Frontal cortex (tissue), 4 donors: ENCODE results near the gene TMEM52. TPM values are rescaled to one million over a fixed set of nuclear protein-coding genes. Genes with fewer than 3 reads are reported as not detected.
"Not testable (repeated sequence)": the region's sequence is repeated elsewhere in the genome, so short reads cannot be mapped to it uniquely, and the experiment has no call there.

ENCODE experiments used
- DNase-seq, 2 donors: peaks; one replicate each; pipeline ENCODE4 v3.0.0; 2012; ENCODE audit warnings: low spot score in 2 of 2
- FAIRE-seq: peaks from 2 replicates; lab custom pipeline; 2012; peaks lifted over from hg19 to GRCh38; lab: Jason Lieb, UNC
- total RNA-seq: library from RNA; depleted of rRNA; stranded (reverse); fragments of >200 nt; gene quantifications from one replicate; pipeline ENCODE4 v1.2.3, GENCODE V29; 2014
- donor health status: control.
- donor health status: control.
- donor health status: control.

TMEM52 gene
- total RNA-seq, 1 donor from 2014 or later = 1.6 TPM

DNA sequence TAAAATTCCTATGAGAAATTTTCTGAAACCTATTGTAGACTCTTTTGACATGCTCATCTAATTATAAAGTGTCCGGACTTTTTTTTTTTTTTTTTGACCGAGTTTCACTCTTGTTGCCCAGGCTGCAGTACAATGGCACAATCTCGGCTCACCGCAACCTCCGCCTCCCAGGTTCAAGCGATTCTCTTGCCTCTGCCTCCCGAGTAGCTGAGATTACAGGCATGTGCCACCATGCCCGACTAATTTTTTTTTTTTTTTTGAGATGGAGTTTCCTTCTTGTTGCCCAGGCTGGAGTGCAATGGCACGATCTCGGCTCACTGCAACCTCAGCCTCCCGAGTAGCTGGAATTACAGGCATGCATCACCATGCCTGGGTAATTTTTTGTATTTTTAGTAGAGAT, 35.2 kb downstream of the TMEM52 start:
- DNase-seq = not testable (repeated sequence)

GRCh38 chr1:1883092-1883873, 35.8 kb downstream of the TMEM52 start:
- no peak for FAIRE-seq
- DNase-seq = no peak

More for the DNA sequence above, 35.2 kb downstream of the TMEM52 start:
- FAIRE-seq = not testable (repeated sequence)

DNA sequence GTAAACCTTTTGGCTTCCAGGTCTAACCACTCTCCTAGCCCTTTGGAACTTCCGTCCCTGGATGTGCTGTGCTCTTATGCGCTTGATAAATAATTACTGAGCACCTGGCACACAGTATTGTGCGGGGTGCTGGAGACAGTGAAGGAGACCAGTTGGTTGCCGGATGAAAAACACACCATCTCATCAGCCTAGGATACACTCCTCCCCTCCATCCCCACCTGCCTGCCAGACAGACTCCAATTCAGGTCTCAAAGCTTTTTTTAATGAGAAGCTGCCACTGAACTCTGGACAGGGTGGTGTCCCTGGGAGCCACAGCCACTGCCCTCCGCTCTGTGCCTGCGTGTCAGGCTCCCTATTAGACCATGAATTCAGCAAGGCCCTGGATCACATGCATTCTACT, 37.4 kb downstream of the TMEM52 start:
- DNase-seq = no peak
- no peak for FAIRE-seq

- FAIRE-seq (no peak), DNase-seq (no peak)
Observed at GRCh38 chr1:1880617-1881312, 38.3 kb downstream of the TMEM52 start.

DNA sequence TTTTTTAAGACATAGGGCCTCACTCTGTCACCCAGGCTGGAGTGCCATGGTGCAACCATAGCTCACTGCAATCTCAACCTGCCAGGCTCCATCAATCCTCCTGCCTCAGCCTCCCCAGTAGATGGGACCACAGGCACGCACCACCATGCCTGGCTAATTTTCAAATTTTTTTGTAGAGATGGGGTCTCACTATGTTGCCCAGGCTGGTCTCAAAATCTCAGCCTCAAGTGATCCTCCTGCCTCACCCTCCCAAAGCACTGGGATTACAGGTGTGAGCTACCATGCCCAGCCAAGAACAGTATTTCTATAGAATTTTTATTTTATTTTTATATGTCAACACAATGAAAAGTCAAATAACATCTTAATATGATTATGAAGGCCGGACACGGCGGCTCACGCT, 39.1 kb downstream of the TMEM52 start:
- DNase-seq (no peak), FAIRE-seq (no peak)

DNA sequence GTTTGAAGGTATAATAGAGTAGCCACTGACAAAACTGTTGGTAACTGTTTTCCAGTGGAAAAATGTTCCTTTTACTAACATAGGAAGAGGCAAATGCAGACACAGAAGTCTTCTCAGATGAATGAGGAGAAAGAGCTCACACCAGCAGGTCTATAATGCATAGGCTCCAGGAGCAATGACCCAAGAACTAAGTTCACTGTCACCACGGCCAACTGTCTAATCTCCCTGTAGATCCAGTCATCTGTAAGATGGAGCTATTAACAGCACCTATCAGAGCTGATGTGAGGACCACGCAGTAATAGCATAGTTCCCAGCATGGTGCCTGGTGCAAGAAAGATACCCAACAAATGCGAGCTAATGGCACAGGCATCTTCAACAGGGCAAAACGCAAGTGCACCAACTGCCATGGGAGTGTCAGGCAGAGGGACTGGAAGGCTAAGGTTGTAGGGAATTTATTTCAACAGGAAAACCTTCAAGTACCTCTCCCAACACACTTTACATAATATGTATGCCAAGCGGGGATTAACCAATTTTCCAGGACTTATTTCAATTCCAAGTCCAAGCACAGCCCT, 41.1 kb downstream of the TMEM52 start:
- no peak for DNase-seq
- FAIRE-seq = no peak

GRCh38 chr1:1876335-1876930, 42.6 kb downstream of the TMEM52 start:
- FAIRE-seq (no peak), DNase-seq (no peak)

DNA sequence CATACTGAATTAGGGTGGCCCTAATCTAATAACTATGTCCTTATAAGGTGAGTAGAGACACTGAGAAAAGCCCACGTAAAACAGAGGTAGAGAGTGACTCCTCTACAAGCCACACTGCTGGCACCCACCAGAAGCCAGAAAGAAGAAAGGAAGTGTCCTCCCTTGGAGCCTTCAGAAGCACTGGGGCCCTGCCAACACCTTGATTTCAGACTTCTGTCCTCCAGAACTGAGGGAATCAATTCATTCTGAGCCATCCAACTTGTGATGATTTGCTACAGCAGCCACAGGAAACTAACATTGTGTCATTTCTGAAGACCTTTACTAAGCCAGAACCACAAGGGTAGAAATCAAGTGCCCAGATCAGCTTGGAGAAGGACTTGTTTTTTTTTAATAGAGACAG, 43.1 kb downstream of the TMEM52 start:
- FAIRE-seq (no peak), DNase-seq (no peak)

DNA sequence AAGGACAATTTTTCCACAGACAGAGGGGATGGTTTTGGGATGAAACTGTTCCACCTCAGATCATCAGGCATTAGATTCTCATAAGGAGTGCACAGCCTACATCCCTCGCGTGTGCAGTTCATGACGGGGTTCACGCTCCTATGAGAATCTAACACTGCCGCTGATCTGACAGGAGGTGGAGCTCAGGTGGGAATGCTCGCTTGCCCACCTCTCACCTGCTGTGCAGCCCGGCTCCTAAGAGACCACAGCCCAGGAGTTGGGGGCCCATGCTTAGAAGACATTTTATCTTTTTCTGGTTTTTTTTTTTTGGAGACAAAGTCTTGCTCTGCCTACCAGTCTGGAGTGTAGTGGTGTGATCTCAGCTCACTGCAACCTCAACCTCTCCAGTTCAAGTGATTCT, 44.2 kb downstream of the TMEM52 start:
- FAIRE-seq (no peak), DNase-seq (no peak)

- no peak for FAIRE-seq
- DNase-seq = no peak
Observed at GRCh38 chr1:1873186-1873585, 45.9 kb downstream of the TMEM52 start.

- FAIRE-seq (no peak), DNase-seq (no peak)
Observed at GRCh38 chr1:1872329-1872994, 46.6 kb downstream of the TMEM52 start.

DNA sequence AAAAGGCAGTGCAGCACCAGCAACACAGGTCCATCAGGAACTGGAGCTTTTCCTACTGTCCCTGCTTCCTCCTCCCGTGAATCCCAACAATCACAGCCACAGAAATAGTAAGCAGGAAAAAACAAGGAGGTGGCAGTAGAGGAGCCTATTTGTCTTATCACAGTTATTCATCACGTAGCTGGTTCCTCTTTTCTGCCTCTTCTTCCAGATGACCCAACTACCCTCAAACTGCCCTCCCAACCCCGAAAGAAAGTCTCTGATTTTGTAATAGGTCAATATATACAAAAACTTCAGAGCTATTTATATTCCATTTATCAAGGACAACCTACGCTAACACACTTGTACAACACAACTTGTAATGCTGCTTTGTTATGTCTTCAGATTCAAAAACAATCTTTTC, 49.6 kb downstream of the TMEM52 start:
- no peak for DNase-seq
- no peak for FAIRE-seq

Other genes starting within 250 kb of the TMEM52 start
- 54.6 TPM for gene SLC35E2B, start 226.5 kb downstream of the TMEM52 start, total RNA-seq
- gene CDK11A, start 194.9 kb downstream of the TMEM52 start, total RNA-seq = 18.3 TPM
- gene NADK, start 140.8 kb downstream of the TMEM52 start, total RNA-seq = 23.2 TPM
- 154 TPM for gene GNB1, start 28.2 kb downstream of the TMEM52 start, total RNA-seq
- not detected for gene CALML6, start 4.0 kb downstream of the TMEM52 start, total RNA-seq
- gene CFAP74, start 84.5 kb upstream of the TMEM52 start, total RNA-seq = 0.41 TPM
- gene GABRD, start 100.1 kb upstream of the TMEM52 start, total RNA-seq = 2.0 TPM
- gene PRKCZ, start 131.1 kb upstream of the TMEM52 start, total RNA-seq = 58.7 TPM